Cortex of kidney (tissue), 1 donor: Measurements from ENCODE around the gene PLCL2.

ENCODE experiments used
- DNase-seq: peaks from one replicate; lab custom pipeline; 2025; lab: John Stamatoyannopoulos, UW

Gene PLCL2

DNA sequence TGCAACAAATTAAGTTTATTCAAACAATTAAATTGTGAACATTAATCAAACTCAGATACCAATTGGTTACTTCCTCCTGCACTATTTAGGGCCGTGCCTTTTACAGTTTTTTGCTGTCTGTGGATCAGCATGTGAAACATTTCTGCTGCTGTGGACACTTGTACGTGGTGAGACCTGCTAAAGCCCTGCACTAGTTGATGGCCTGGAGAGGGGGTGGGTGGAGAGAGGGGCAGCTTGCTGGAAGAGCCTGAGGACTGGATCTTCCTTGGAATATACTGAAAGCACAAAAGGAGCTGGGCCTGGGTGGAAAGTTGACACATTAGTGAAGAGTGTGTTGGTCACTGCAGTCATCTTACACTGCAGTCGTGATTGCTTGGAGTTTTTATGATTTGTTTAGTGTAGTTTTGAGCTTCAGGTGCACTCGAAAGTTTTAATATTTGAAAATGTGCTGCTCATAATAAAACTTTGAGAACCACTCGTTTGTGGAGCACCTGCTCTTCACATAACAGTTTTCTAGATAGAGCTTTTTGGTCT lies 11.4 kb downstream of the PLCL2 start:
- DNase-seq: no peak

DNA sequence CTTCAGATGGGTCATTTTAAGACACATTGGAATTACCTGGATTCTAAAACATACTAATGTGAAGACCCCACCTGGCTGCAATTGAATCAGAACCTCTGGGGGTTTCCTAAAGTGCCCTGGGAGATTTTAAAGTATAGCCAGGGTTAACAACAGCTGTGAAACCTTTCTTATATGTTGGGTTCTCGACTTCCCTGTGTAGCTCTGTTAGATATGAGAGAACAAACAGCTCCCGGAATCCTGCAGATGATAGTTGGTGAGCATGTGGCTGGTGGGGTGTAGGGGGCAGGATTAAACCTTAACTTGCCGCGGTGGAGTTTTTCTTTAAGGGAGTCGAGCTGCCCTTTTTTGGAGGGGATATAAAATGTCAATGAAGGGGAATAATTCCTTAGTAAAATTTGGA lies 12.1 kb downstream of the PLCL2 start:
- no peak for DNase-seq

DNA sequence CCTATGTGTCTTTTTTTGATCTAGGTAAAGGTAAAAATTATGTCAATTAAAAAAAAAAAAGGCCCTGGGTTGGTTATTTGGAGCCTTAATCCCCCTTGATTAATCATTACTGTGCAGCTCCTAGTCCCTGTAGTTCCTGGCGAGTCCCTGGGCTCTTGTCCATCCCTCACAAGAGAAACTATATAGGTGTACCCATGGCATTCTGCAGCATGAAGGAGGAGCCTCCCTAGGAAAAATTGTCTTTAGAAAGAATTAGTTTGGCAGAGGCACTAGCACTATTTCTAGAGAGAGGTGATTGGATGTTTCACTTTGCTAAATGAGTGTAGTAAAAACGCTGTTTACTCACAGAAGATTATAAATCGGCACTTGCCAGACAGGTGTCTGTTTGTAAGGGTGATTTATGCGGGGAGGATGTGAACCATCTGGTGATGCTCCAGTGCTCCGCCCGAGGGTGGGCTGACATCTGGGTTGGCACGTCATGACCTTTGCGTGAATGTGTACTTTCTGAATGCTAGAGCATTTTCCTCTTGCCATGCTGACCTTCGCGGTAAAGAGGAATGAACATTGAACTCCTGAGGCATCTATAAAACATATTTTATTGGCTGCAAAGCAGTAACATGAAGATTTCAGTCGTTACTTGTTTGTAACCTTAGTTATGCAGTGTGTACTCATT lies 12.6 kb downstream of the PLCL2 start:
- no peak for DNase-seq

DNA sequence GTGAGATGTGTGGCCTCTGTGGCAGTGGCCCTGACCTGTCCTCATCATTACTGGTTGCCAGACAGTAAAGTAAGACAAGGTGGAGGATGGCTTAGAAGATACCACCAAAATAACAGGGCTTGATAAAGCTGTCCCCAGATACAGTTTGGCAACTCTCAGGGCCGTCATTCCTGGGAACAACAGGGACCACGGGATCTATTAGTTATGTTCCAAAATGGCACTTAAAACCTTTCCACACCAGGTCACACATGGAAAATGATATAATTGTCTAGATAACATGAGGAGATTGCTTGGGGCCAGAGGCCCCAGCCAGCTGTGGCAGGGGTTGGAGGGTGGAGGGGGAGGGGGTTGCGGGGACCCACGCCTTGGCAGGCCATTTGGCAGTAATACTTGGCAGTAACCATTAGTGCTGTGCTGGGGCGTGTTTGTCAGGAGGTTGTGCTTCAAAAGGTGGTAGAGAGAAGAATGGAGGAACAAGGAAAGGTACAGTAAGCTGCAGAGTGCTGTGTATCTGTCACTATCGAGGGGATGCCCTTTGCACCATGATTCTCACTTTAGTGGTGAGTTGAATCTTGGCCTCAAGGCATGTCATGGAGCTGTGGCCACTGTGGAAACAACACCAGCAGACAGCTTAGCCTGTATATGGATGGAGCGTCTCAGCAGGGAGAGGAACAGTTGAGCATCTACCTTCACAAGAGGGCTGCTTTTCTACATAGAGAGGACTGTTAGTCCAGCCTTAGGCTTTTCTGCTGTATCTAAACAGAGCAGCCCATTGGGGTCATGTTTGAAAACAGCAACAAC lies 14.0 kb downstream of the PLCL2 start:
- DNase-seq: no peak

DNA sequence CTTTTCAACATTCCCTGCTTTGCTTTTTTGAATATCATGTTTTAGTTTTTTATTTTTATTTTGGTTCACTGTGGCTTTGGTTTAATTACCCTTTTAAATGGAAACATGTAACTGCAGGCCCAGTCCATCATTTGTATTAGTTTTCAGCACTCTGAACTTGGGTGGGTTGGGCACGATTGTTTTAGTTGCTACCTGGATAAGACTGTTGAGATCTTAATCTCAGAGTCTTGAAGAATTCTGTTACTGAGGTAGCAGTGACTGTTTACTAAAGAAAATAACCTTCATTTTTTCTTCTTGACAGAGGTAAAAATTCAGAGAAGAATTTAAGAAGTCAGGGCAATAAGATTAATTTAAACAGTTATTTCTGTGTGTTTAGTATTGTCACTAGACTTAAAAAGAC lies 15.2 kb downstream of the PLCL2 start:
- no peak for DNase-seq

DNA sequence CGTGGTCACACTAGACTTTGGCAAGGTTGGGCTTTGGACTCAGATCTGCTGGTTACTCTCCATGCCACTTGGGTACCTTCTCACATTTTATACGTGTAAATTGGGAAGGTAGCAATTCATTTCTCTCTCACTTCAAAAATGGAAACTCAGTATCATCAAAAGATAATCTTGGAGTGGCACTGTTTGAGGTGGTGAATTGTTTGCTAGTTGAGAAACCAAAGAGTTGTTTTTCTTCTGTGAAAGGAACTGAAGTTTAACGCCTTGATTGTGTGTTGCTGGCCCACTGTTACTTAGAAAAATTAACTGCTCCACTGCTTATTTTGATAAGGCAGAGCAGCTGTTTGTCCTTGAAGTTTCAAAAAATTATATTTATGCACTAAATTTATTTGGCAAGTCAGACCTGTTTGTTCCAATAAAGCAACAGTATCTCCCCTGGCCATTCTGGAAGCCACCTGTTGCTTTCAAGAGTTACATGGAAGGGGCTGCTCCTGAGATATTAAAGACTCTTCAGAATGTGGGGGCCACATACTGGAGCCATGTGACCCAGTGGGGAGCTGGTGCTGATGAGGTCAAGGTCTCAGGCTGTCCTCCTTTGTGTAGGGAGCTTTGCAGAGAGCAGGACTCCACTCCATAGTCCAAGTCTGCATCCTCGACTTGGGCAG lies 16.2 kb downstream of the PLCL2 start:
- no peak for DNase-seq

DNA sequence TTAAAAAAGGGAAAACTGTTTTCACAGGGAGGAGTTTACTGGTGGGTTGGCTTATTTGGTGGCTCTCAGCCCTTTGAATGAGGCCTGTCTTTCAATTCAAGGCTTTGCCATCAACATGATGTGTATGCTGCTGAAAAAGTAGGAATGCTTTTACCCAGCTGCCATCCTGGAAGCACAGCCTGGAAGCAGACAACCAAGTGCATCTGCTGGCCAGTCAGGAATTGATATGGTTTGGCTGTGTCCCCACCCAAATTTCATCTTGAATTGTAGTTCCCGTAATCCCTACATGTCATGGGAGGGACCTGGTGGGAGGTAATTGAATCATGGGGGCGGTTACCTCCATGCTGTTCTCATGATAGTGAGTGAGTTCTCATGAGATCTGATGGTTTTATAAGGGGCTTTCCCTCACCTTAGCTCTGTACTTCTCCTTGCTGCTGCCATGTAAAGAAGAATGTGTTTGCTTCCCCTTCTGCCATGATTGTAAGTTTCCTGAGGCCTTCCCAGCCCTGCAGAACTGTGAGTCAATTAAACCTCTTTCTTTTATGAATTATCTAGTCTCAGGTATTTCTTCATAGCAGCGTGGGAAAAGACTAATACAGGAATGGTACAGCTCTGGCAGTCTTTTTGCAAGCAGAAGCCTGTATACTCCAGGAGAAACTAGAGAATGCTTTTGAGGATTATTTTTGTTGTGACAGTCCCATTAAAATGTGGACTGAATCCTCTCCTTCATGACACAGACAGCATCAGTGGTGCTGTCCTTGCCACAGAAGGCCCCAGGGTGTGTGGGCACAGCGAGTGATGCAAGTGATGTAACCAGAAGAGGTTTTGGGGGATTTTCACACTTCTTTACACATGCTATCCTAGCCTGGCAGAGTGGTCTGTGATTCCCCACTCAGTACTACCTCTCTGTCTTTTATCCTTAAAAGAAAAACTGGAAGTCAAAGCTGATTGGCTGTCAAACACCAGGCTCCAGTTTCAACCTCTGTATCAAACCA lies 20.0 kb downstream of the PLCL2 start:
- no peak for DNase-seq

DNA sequence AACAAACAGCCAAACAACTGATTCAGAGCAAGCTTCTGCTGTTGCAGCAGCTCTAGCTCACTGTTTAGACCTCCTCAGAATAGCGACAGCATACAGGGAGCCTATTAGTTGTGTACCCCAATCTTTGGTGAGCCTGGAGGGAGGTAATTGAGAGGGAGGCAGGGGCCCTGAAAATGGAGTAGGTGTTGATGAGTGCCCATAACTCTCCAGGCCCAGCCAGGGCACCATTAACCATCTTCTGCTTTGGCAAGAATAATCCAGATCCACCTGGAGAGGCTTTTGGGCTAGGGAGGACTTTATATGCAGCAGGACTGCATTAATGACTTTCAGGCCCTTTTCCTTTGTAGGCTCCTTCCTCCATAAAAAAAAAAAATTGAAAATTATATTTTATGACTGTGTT lies 20.9 kb downstream of the PLCL2 start:
- DNase-seq: no peak

DNA sequence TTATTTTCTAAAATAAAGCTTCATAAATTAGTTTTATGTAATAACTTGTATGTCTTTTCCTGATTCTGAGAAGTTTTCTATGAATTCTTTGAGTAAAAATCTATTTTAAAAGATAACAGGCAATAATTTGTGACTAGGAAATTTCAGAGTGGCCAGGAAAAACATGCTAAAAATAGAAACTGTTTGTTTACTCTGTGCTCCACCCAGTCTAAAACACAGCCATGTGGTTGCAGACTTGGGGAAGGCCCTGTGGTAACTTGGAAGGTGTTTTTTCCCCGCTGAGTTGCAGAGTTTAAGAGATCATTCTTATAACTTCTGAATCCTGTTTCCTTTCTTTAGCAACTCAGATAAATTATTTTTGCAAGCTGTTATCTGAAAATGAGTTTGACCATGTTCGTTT lies 21.9 kb downstream of the PLCL2 start:
- no peak for DNase-seq

DNA sequence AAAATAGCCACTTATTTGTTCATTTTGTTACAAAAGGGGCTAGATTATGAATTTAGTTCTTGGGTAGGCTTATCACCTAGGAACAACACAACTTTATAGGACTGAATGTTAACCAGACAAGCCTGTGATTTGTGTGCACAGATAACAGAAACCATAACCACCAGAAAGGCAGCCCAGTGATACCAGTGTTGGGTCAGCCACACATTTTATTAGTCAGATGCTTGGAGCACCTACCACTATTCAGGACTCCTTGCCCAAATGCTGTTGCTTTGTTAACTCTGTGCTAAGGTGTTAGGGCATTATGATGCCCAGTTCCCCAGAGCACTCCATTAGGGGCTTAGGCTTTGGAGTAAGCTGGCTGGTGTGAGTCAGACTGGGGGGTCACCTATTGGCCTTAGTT lies 22.5 kb downstream of the PLCL2 start:
- DNase-seq: no peak

DNA sequence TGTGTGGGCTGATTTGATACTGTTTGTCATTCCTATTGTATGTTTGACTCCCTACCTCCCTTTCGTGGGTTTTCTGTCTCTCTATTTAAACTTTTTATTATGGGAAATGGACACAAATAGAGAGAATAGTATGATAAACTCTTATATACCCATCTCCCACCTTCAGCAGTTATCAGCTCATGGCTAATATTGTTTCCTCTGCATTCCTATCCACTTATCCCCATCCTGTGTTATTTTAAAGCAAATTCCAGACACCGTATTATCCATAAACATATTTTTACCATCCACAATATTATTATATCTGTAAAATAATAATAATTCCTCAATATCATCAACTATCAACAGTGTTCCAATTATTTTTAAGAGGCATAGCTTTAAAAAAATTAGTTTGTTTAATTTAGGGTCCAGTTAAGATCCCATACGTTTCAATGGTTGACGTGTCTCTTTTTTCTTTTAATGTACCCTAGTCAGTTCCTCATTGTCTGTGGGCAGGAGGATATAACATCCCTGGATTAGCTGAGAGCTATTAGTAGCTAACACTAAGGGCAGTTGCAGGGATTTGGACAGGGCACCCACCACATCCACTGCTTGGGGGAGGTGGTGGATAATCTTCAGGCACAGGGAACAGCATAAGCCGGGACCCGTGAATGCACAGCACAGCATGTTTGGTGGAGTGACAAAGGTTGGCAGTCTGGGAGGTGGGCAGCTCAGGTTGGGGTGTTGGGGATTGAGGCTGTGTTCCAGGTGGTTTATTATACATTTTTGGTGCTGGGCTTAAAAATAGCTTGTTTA lies 23.5 kb downstream of the PLCL2 start:
- no peak for DNase-seq

DNA sequence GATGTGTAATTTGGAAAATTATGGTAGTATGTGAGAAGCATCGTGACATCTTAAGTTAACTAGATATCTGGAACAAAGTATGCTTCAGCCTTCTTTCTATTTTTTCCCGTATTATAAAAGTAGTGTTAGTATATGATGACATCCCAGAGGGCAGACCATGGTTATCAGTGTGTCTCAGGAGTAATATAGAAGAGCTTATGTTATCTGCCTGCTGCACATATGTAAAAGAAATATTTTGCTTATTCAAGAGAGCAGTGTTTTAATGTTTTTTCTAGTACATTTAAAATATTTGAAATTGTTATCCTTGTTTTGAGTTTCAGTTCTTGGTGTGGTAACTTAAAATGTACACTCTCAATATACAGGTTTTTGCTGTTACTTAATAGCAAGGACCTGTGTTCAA lies 24.1 kb downstream of the PLCL2 start:
- DNase-seq: no peak

DNA sequence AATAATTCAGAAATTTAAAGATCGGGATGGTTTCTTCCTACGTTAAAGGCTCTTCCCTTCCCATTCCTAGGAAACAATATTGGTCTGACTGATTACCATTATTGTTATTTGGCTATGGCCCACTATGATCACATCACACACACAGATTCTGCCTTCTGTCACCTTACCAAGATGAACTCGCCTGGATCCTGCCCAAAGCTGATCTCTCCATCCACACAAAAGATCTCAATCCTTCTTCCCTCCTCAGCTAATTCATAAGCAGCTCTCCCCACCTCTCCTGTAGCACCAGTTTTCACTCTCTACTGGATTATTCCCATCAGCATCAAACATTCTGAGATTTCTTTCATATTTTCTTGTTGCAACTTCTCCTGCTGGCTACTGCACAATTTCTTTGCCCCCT lies 25.0 kb downstream of the PLCL2 start:
- DNase-seq: no peak

DNA sequence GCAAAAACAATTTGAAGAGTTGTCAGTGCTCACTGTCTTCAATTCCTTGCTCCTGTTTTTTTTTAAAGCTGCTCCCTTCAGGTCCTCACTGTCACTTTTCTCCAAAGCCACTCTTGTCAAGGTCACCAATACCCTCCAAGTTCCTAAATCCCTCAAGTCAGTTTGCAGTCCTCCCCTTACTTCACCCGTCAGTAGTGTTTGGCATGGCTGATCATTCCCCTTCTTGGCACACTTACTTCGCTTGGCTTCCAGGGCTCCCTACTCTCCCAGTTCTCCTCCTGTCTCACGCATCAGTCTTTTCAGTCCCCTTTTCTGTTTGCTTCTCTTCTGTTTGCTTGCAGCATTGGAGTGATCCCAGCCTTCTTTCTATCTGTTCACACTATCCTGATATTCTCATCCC lies 25.5 kb downstream of the PLCL2 start:
- no peak for DNase-seq

DNA sequence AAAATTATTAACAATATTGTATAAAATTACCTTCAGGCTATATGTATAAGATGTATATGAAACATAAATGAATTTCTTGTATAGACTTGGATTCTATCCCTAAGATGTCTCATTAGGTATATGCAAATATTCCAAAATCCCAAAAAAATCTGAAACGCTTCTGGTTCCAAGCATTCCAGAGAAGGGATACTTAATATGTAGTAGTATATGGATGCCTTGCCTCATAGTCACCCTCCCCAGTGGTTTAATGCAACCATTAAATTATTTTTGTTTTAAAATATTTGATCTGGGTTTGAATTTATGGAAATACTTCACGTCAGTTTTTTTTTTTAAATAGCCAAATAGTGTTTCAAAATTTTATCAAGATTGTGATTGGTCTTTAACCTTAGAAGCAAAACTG lies 27.2 kb downstream of the PLCL2 start:
- DNase-seq: no peak

DNA sequence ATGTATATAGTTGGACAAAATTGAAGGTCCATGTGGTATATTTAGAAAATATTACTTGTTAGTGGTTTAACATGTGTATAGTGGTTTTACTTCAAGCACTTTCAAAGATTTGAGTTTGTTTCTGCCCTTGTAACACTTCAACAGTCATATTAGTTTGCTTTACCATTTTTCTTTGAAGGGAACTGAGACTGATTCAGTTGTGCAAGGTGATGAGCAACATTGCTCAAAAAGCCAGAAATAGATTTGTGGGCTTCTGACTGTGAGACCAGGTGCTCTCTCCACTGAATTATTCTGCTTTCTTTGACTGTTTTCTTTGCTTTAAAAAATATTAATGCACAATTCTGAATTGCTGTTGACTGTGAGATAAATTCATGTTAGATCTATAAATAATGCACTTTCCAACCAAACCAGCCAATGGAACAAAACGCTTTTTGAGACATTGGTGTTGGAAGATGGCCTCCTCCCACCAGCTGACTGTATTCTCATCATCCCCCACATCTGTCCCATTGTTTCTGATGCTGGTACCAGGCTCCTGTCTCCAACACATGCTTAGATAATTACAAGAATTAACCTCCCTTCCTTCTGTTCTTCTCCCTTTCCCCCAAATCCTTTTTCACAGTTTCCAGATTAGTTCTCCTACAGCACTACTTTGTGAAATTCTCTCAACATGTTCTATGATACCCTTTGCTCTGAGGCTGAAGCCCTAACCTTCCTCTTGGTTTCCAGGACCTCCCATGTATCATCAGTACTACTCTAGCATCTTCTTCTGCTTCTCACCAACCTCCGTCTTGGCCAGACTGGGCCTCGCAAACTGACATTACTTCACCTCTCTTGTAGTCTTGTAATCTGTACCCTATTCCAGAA lies 27.9 kb downstream of the PLCL2 start:
- no peak for DNase-seq

DNA sequence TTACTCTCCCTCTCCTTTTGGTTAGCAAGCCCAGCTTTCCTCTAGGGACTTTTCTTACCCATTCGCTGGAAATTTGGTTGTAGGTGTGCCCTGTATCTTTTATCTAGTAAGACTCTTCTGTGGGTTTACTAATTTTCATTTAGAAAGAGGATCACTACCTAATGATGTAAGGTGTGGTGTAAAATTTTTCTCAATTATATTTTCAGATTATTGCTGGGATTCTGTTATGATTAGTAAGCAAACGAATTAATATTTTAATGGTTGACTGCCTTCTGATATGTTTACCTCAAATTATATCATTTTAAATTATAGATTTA lies 28.5 kb downstream of the PLCL2 start:
- DNase-seq: no peak

DNA sequence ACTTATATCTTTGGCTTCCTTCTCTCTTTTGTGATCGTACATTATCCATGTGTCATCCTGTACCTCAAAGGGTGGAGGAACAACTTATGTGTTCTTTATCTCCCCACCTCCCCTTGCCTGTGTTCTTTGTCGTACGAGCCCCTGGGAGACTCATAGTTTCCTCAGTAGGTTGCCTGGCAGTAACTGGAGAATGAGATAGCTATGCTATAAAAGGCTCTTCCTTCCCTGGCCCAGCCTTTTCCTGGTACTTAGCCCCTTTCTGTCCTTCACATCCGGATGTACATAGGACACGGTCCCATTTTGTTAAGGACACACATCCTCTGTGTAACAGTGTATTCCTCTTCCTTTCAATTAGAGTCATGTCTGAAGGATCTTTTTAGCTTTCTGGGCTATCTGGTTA lies 32.1 kb downstream of the PLCL2 start:
- DNase-seq: no peak

DNA sequence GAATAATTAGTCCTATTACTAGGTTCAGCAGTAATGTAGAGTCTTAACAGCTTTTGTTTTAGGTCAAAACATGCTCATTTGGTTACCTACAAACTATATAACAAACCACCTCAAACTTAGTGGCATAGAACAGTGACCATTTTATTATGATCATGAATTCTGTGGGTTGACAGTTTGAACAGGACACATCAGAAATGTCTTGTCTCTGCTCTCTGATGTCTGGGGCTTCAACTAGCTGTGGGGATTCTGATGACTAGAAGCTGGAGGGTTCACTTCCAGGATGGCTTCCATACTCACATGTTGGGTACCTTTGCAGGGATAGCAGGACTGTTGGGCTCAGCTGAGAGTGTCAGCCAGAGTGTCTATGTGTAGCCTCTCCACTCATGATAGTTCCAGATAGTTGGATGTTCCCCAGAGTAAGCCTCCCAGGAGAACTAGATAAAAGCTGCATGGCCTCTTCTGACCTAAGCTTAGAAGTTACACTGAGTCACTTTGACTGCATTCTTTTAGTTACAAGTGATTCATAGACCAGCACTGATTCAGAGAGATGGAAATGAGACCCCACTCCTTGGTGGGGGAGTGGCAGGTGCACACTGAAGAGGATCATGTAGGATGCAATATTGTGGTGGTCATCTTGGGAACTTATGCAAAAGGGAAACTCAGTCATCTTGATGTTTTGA lies 32.6 kb downstream of the PLCL2 start:
- DNase-seq: no peak
